Natural killer cell (primary cell): ENCODE data around the gene ATXN10. TPM values are rescaled to one million over a fixed set of nuclear protein-coding genes. Genes with fewer than 3 reads are reported as not detected.

Experiments
- ATAC-seq, 3 donors: fragments of 150-1000 bp in 2 of 3; fragments of 200-7000 bp in 1 of 3; cut with Tn5 transposase; 1 replicate in 1 of 3; 2 replicates in 2 of 3; pipeline ENCODE4 v1.10.0; 2021; ENCODE audit warnings: mild to moderate bottlenecking in 2 of 3, moderate library complexity in 2 of 3
- DNase-seq, 2 donors: peaks; one replicate each; pipeline versions ENCODE4 v3.0.0 to v3.0.0-alpha.2; 2013 to 2021; ENCODE audit warnings: mixed read lengths in 1 of 2
- H3K27ac ChIP-seq: one replicate; pipeline ENCODE4 v1.5.1; 2013; ENCODE audit warnings: mild to moderate bottlenecking, low read length
- H3K27me3 ChIP-seq: one replicate; pipeline ENCODE4 v1.6.1; 2013; ENCODE audit warnings: low read length; ENCODE audit not compliant: control insufficient read depth, insufficient read depth
- H3K36me3 ChIP-seq: one replicate; pipeline ENCODE4 v1.6.1; 2013; ENCODE audit warnings: low read length; ENCODE audit not compliant: control insufficient read depth, insufficient read depth
- H3K4me1 ChIP-seq: one replicate; pipeline ENCODE4 v1.6.1; 2013; ENCODE audit warnings: low read length; ENCODE audit not compliant: control insufficient read depth, insufficient read depth
- H3K4me3 ChIP-seq: one replicate; pipeline ENCODE4 v1.5.1; 2013; ENCODE audit warnings: low read length
- H3K9me3 ChIP-seq: one replicate; pipeline ENCODE4 v1.6.1; 2013; ENCODE audit warnings: low read length; ENCODE audit not compliant: control insufficient read depth, insufficient read depth
- H3K27ac Mint-ChIP-seq, 2 donors: one replicate each; pipeline ENCODE4 v1.8.0; 2022; ENCODE audit warnings: mild to moderate bottlenecking in 2 of 2, mixed read lengths in 2 of 2, moderate library complexity in 1 of 2
- H3K27me3 Mint-ChIP-seq, 2 donors: one replicate each; pipeline ENCODE4 v1.8.0; 2022; ENCODE audit warnings: low read depth in 2 of 2, mixed read lengths in 2 of 2
- H3K36me3 Mint-ChIP-seq: one replicate; pipeline ENCODE4 v1.8.0; 2022; ENCODE audit warnings: mixed read lengths
- H3K4me1 Mint-ChIP-seq, 2 donors: one replicate each; pipeline ENCODE4 v1.8.0; 2022; ENCODE audit warnings: mixed read lengths in 2 of 2
- H3K4me3 Mint-ChIP-seq: one replicate; pipeline ENCODE4 v1.8.0; 2022; ENCODE audit warnings: mild to moderate bottlenecking, moderate library complexity, mixed read lengths
- H3K9me3 Mint-ChIP-seq, 2 donors: one replicate each; pipeline ENCODE4 v1.8.0; 2022; ENCODE audit warnings: mixed read lengths in 2 of 2
- WGBS: methylation state at CpG from one replicate; pipeline ENCODE4 v1.1.7; 2013; ENCODE audit warnings: missing lambda C conversion rate; ENCODE audit not compliant: insufficient coverage; 5-methylcytosine and 5-hydroxymethylcytosine counted together
- intact Hi-C: fragments of 100-400 bp; cut with micrococcal nuclease; formaldehyde crosslinking; loops from one replicate; pipeline ENCODE4 v1.14.2; 2022
- total RNA-seq, 4 donors: library from RNA; stranded (reverse); fragments of 120-200 nt in 1 of 4; gene quantifications; one replicate each; pipeline versions ENCODE4 v1.2.3 to v1.2.4, GENCODE V29; 2013 to 2022
- TF ChIP-seq, protein P1 (sequence below): fragments of 200-600 bp; IDR thresholded peaks from one replicate; pipeline ENCODE4 v1.8.0; 2022; ENCODE audit warnings: antibody characterized with exemption

The ATXN10 gene
- total RNA-seq, 3 donors from 2014 or later (not counting 1 experiment from before 2014, with no cell fraction given) = 79.3 to 90.5 (median 88.8) TPM

DNA sequence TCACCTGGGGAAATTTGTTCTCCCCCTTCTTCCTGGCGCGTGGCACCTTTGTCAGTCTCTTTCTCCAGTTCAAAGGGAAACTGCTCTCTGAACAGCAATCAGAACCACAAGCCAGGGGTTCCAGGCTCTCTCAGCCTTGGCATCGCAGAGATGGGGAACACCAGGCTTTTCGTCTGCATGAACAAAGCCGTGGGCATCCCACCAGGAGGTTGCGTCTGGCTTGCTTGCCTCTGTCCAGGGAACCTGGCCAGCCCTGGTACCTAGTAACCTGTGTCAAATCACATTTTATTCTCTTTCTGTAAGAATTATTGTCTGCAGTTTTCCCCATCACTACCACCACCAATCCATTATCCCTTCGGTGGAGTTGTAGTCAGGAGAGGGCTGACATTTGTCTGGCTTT is 198.4 kb downstream of the ATXN10 start:
- H3K27ac Mint-ChIP-seq = no peak overlapping the region
- no peak overlapping the region for H3K4me3 Mint-ChIP-seq
- ATAC-seq = no peak

DNA sequence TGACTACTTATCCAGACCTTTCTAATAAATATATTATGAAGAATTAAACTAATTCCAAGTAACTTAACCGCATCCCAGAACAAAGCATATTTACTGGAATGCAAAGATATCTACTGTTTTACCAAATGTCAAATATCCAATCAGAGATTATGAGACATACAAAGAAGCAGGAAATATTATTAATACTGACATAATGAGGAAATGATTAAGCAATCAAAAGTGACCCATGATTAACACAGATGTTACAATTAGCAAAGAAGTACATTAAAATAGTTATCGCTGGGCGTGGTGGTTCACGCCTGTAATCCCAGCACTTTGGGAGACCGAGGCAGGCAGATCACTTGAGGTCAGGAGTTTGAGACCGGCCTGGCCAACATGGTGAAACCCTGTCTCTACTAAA is 200.1 kb downstream of the ATXN10 start:
- intact Hi-C loops = no loop called here
- Mint-ChIP-seq H3K36me3 (no peaks in the 10 kb centered on the region), H3K27me3 (peaks cover 27 to 37% of the 10 kb centered on the region in 2 donors), H3K4me1 (peaks cover 6 to 8% of the 10 kb centered on the region in 2 donors), H3K9me3 (peaks cover 0 to 5% of the 10 kb centered on the region in 2 donors), H3K27ac (no peak overlapping the region), H3K4me3 (no peak overlapping the region)
- no peaks in the 10 kb centered on the region for H3K36me3 ChIP-seq
- H3K9me3 ChIP-seq = peaks cover 5% of the 10 kb centered on the region
- peaks cover 11% of the 10 kb centered on the region for H3K27me3 ChIP-seq
- DNase-seq (no peak), ATAC-seq (no peak)
- H3K27ac ChIP-seq = no peak overlapping the region
- TF ChIP-seq, protein P1, sequence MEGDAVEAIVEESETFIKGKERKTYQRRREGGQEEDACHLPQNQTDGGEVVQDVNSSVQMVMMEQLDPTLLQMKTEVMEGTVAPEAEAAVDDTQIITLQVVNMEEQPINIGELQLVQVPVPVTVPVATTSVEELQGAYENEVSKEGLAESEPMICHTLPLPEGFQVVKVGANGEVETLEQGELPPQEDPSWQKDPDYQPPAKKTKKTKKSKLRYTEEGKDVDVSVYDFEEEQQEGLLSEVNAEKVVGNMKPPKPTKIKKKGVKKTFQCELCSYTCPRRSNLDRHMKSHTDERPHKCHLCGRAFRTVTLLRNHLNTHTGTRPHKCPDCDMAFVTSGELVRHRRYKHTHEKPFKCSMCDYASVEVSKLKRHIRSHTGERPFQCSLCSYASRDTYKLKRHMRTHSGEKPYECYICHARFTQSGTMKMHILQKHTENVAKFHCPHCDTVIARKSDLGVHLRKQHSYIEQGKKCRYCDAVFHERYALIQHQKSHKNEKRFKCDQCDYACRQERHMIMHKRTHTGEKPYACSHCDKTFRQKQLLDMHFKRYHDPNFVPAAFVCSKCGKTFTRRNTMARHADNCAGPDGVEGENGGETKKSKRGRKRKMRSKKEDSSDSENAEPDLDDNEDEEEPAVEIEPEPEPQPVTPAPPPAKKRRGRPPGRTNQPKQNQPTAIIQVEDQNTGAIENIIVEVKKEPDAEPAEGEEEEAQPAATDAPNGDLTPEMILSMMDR = no peak
- WGBS = 92% methylated on average over 5 of the region's 6 CpGs
- no peak overlapping the region for H3K4me3 ChIP-seq
- H3K4me1 ChIP-seq = no peaks in the 10 kb centered on the region

More for the DNA sequence above, 198.4 kb downstream of the ATXN10 start:
- Histone ChIP-seq H3K9me3 (peaks cover 5% of the 10 kb centered on the region), H3K36me3 (no peaks in the 10 kb centered on the region), H3K27ac (no peak overlapping the region), H3K27me3 (peaks cover 17% of the 10 kb centered on the region), H3K4me3 (no peak overlapping the region), H3K4me1 (no peaks in the 10 kb centered on the region)
- intact Hi-C loops = no loop called here
- Mint-ChIP-seq H3K4me1 (peaks cover 6 to 8% of the 10 kb centered on the region in 2 donors), H3K36me3 (no peaks in the 10 kb centered on the region), H3K9me3 (peaks cover 0 to 5% of the 10 kb centered on the region in 2 donors), H3K27me3 (peaks cover 33 to 42% of the 10 kb centered on the region in 2 donors)
- DNase-seq = no peak
- 89% methylated on average over 7 of the region's 7 CpGs for WGBS
- TF ChIP-seq, protein P1 = no peak

DNA sequence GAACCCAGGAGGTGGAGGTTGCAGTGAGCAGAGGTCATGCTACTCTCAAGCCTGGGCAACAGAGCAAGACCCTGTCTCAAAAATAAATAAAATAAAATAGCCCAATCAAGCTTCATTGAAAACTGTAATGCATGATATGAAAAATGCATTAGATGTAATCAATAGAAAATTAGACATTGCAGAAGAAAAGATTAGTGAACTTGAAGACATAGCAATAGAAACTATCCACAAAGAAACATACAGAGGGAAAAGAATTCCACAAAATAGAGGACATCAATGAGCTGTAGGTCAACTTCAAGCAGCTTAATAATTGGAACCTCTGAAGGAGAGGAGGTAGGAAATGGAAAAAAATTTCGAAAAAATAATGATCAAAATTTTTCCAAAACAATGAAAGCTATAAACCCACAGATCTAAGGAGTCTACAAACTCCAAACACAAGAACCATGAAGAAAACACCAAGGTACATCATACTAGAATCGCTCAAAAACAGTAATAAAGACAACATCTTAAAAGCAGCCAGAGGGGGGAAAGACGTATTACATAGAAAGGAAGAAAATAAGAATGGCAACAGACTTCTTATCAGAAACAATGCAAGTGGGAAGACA is 201.1 kb downstream of the ATXN10 start:
- Histone ChIP-seq H3K36me3 (no peaks in the 10 kb centered on the region), H3K4me1 (no peaks in the 10 kb centered on the region), H3K9me3 (peaks cover 5% of the 10 kb centered on the region), H3K27me3 (peaks cover 15% of the 10 kb centered on the region), H3K4me3 (no peak overlapping the region), H3K27ac (no peak overlapping the region)
- no peak for ATAC-seq
- intact Hi-C loops = no loop called here
- no peak overlapping the region for H3K27ac Mint-ChIP-seq
- TF ChIP-seq, protein P1 = no peak
- H3K4me1 Mint-ChIP-seq = peaks cover 6 to 8% of the 10 kb centered on the region in 2 donors
- 83% methylated on average over 1 of the region's 3 CpGs for whole genome bisulfite sequencing
- no peak overlapping the region for H3K4me3 Mint-ChIP-seq
- H3K9me3 Mint-ChIP-seq = peaks cover 0 to 5% of the 10 kb centered on the region in 2 donors
- peaks cover 27 to 37% of the 10 kb centered on the region in 2 donors for H3K27me3 Mint-ChIP-seq
- H3K36me3 Mint-ChIP-seq = no peaks in the 10 kb centered on the region
- DNase-seq = no peak
